GM10266 (cell line): ENCODE data around the gene VWDE.

Experiments
- DNase-seq: peaks from one replicate; pipeline ENCODE4 v3.0.0; 2012; ENCODE audit errors: extremely low spot score
- TF ChIP-seq, protein P1 (sequence below): IDR thresholded peaks from 2 replicates; pipeline ENCODE4 v1.5.1; 2012; ENCODE audit warnings: mild to moderate bottlenecking, low read depth; ENCODE audit not compliant: control insufficient read depth, insufficient read depth; ENCODE audit errors: missing control alignments

The VWDE gene

DNA sequence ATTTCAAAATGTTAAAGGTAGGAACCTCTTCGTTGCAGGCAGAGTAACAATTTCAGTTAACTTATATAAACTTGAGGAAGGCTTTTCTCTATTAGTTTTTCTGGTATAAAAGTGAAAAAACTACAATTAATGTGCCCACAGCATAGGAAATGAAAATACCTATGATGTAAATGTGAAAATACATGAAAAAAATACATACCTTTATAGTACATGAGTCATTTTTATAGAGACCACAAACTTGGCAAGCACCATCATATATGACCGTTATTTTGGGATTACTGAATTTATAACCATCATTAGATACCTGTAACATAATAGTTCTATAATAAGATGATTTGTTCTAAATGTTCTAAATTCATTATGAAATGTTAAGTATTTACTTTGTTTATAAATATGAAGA, 42.7 kb downstream of the VWDE start:
- no peak for DNase-seq
- TF ChIP-seq, protein P1, sequence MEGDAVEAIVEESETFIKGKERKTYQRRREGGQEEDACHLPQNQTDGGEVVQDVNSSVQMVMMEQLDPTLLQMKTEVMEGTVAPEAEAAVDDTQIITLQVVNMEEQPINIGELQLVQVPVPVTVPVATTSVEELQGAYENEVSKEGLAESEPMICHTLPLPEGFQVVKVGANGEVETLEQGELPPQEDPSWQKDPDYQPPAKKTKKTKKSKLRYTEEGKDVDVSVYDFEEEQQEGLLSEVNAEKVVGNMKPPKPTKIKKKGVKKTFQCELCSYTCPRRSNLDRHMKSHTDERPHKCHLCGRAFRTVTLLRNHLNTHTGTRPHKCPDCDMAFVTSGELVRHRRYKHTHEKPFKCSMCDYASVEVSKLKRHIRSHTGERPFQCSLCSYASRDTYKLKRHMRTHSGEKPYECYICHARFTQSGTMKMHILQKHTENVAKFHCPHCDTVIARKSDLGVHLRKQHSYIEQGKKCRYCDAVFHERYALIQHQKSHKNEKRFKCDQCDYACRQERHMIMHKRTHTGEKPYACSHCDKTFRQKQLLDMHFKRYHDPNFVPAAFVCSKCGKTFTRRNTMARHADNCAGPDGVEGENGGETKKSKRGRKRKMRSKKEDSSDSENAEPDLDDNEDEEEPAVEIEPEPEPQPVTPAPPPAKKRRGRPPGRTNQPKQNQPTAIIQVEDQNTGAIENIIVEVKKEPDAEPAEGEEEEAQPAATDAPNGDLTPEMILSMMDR = no peak

DNA sequence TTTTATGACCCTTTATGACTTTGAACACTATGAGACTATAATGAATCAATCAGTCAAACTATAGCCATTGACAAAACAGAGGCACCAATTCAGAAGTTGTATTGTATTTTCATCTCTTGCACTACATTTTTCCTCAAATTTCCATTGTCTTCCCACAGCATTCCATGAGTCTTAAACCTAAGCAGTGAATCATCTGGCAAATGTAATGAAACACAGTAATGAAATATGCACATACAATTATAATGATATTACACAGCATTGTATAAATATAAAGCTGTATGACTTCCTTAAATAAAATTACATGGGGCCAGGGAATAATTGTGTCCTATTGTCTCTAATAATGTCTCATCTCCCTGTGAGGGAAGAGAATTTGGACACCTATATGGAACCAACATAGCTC, 45.0 kb downstream of the VWDE start:
- DNase-seq = no peak

DNA sequence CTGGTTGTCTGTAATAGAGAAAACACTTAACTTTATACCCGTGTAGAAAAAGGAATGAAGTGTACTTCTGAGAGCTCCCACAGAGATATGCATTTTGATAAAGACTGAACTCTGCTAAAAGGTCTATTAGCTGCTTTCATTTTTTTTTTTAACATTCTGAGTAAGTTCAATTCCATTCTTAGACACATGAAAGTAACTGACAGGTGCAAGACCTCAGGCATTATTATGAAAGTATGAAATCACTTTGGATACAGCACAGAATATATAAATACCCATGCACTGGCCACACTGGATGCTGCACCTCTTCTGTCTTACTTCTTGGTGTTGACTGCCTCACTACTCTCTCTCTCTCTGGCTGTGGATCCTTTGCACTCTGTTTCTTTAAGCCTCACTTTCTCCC, 46.2 kb downstream of the VWDE start:
- TF ChIP-seq, protein P1 = no peak
- peak; percentile 12 for DNase-seq

More for the DNA sequence above, 45.0 kb downstream of the VWDE start:
- TF ChIP-seq, protein P1 = no peak

DNA sequence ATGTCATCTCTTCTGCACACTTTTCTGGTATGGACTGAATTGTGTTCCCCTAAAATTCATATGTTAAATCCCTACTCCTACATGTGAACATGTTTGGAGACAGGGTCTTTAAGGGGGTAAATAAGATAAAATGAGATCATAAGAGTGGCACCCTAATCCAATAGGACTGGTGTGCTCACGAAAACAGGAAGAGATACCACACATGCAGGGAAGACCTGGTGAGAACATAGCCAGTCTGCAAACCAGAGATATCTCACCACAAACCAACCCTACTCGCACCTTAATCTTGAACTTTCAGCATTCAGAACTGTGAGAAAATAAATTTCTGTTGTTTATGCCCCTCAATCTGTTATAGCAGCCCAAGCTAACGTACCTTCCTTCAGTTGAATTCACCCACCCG, 51.8 kb downstream of the VWDE start:
- TF ChIP-seq, protein P1 = no peak
- no peak for DNase-seq

DNA sequence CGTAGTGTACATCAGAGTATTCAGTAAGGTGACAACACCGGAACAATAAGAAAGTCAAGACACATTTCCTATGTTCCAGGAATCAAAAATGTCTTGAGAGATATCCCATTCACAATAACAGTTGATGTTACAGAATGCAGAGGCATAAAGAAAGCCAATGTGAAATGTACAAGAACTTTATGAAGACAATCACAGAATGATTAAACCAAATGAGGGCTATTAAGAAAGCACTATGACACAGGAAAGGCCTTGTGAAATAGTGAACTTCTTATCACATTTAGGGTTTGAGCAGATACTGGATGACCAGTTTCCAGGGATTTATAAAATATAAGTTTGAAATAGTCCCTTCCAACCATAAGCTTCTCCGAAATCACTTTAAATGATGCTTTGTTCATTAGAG, 52.7 kb downstream of the VWDE start:
- TF ChIP-seq, protein P1 = no peak
- DNase-seq = no peak

DNA sequence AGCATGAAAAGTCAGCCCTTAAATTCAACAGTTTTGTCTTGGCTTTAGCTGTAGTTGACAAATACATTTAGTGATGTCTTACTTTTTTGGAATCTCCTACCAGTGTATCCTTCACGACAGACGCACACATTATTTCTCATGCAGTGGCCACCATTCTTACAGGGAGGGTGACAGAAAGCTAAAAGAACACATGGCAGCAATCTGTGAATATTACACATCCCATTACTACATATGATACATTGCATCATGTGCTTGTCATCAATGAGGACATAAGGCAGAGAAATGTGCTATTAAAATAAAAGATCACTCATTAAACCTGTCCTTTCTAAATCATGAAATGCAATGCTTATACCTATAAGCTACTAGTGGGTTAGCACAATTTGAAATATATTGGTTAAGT, 66.6 kb downstream of the VWDE start:
- TF ChIP-seq, protein P1 = no peak
- DNase-seq = no peak

DNA sequence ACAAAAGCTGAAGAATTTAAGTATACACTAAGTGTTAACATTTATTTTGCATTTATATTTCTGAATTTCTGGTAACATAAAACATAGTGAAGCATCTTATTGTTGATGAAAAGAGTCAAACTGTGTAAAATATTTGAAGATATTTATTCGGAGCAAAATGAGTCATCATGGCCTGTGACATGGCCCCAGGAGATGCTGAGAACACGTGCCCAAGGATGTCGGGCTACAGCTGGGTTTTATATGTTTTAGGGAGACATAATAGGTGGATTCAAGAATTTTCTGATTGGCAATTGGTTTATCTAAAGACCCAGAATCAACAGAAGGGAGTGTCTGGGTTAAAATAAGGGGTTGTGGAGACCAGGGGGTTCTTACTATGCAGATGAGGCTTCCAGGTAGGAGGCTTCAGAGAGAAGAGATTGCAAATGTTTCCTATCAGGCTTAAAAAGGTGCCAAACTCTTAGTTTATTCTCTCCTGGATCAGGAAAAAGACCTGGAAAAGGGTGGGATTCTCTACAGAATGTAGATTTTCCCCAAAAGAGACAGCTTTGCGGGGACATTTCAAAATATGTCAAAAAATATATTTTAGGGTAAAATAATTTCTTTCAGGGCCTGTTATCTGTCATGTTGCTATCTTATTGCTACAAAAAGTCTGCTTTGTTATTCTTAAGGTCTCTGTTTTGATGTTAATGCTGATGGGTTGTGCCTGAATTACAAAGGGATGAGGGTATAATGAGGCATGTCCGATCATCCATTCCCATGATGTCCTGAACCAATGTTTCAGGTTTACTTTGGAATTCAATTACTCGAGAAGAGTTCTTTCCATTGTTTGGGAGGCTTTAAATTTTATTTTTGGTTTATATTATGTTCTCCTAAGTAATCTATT, 74.5 kb downstream of the VWDE start:
- TF ChIP-seq, protein P1 = no peak
- no peak for DNase-seq
